T-helper 22 cell (primary cell): ENCODE data around the gene BHLHE23.

Source experiments
- DNase-seq: peaks from one replicate; pipeline ENCODE4 v3.0.0-alpha.2; 2020; ENCODE audit warnings: low read depth

BHLHE23 gene

GRCh38 chr20:63025534-63026331 is 19.0 kb upstream of the BHLHE23 start:
- DNase-seq = no peak

- no peak for DNase-seq
Observed at GRCh38 chr20:63024573-63025392, 18.0 kb upstream of the BHLHE23 start.

GRCh38 chr20:63023936-63024571 is 17.3 kb upstream of the BHLHE23 start:
- DNase-seq = no peak

- DNase-seq = no peak
Observed at GRCh38 chr20:63023071-63023935, 16.5 kb upstream of the BHLHE23 start.

GRCh38 chr20:63022501-63022900 is 15.7 kb upstream of the BHLHE23 start:
- DNase-seq = no peak

GRCh38 chr20:63021356-63022321 is 14.9 kb upstream of the BHLHE23 start:
- DNase-seq = no peak

- no peak for DNase-seq
Observed at GRCh38 chr20:63020681-63021080, 13.9 kb upstream of the BHLHE23 start.

GRCh38 chr20:63017826-63018411 is 11.2 kb upstream of the BHLHE23 start:
- DNase-seq = no peak

- DNase-seq = no peak
Observed at GRCh38 chr20:63017076-63017825, 10.5 kb upstream of the BHLHE23 start.

GRCh38 chr20:63016514-63017075 is 9.8 kb upstream of the BHLHE23 start:
- DNase-seq = no peak

- DNase-seq = no peak
Observed at GRCh38 chr20:63015662-63016361, 9.0 kb upstream of the BHLHE23 start.

- no peak for DNase-seq
Observed at GRCh38 chr20:63015147-63015661, 8.4 kb upstream of the BHLHE23 start.

- DNase-seq = no peak
Observed at GRCh38 chr20:63014710-63015109, 7.9 kb upstream of the BHLHE23 start.

GRCh38 chr20:63014287-63014686 is 7.5 kb upstream of the BHLHE23 start:
- no peak for DNase-seq

GRCh38 chr20:63013207-63013606 is 6.4 kb upstream of the BHLHE23 start:
- no peak for DNase-seq

GRCh38 chr20:63011798-63012197 is 5.0 kb upstream of the BHLHE23 start:
- DNase-seq = no peak

GRCh38 chr20:63009988-63010769 is 3.4 kb upstream of the BHLHE23 start:
- peak; percentile 50 for DNase-seq
